ENCODE measurements around the gene MN1.

Gene MN1

GRCh38 chr22:27808451-27809225, 7.1 kb upstream of the MN1 start:
- Histone ChIP-seq H3K9me3 (no peaks in the 10 kb centered on the region), H3K27ac (peak overlapping the region; percentile 73 to 82), H3K4me3 (no peak overlapping the region), H3K4me1 (peaks cover 0 to 51% (median 31%) of the 10 kb centered on the region in 4 donors), H3K27me3 (no peaks in the 10 kb centered on the region), H3K36me3 (no peaks in the 10 kb centered on the region)
- no peak for DNase-seq
- no peak for TF ChIP-seq CTCF (IDR thresholded peaks at IDR 0.05)
- intact Hi-C loops (cut with DNase I; ENCODE audit: low total_unique reads): loop anchor here (10.0 kb wide), 5 partner anchors 56 to 1054 kb away; no protein-coding TSS in a partner anchor

- Histone ChIP-seq H3K4me1 (peaks cover 0 to 55% (median 29%) of the 10 kb centered on the region in 4 donors), H3K9me3 (no peaks in the 10 kb centered on the region), H3K36me3 (no peaks in the 10 kb centered on the region), H3K4me3 (no peak overlapping the region), H3K27me3 (no peaks in the 10 kb centered on the region), H3K27ac (no peak overlapping the region)
- no peak for DNase-seq
- TF ChIP-seq CTCF (IDR thresholded peaks at IDR 0.05): no peak
- intact Hi-C loops (cut with DNase I; ENCODE audit: low total_unique reads): loop anchor here (10.0 kb wide), 5 partner anchors 59 to 1051 kb away; no protein-coding TSS in a partner anchor
These were observed 4.3 kb upstream of the MN1 start for GRCh38 chr22:27805841-27806240.

GRCh38 chr22:27804470-27805297, 3.1 kb upstream of the MN1 start:
- Histone ChIP-seq H3K36me3 (no peaks in the 10 kb centered on the region), H3K27ac (peak overlapping the region in 1 of 2 donors; percentile 14), H3K27me3 (no peaks in the 10 kb centered on the region), H3K9me3 (no peaks in the 10 kb centered on the region), H3K4me3 (no peak overlapping the region), H3K4me1 (peaks cover 0 to 47% (median 27%) of the 10 kb centered on the region in 4 donors)
- intact Hi-C loops (cut with DNase I; ENCODE audit: low total_unique reads): loop anchor here (10.0 kb wide), 5 partner anchors 60 to 1050 kb away; no protein-coding TSS in a partner anchor
- peak; percentile 77 to 85 for DNase-seq
- TF ChIP-seq CTCF (IDR thresholded peaks at IDR 0.05): peak; percentile 70 to 79

- intact Hi-C loops (cut with DNase I; ENCODE audit: low total_unique reads): loop anchor here (10.0 kb wide), 5 partner anchors 61 to 1049 kb away; no protein-coding TSS in a partner anchor
- Histone ChIP-seq H3K4me3 (no peak overlapping the region), H3K27me3 (no peaks in the 10 kb centered on the region), H3K4me1 (peaks cover 0 to 47% (median 28%) of the 10 kb centered on the region in 4 donors), H3K36me3 (no peaks in the 10 kb centered on the region), H3K9me3 (no peaks in the 10 kb centered on the region), H3K27ac (peak overlapping the region in 1 of 2 donors; percentile 23)
- TF ChIP-seq CTCF (IDR thresholded peaks at IDR 0.05): no peak
- peak in 1 of 2 donors; percentile 68 for DNase-seq
These were observed 2.4 kb upstream of the MN1 start for GRCh38 chr22:27803841-27804415.

GRCh38 chr22:27802346-27803073, 954 bp upstream of the MN1 start:
- H3K36me3 ChIP-seq: no peaks in the 10 kb centered on the region
- peak overlapping the region; percentile 92 to 94 for H3K27ac ChIP-seq
- H3K9me3 ChIP-seq: no peaks in the 10 kb centered on the region
- TF ChIP-seq CTCF (IDR thresholded peaks at IDR 0.05): no peak
- intact Hi-C loops (cut with DNase I; ENCODE audit: low total_unique reads): loop anchor here (10.0 kb wide), 5 partner anchors 62 to 1048 kb away; no protein-coding TSS in a partner anchor
- peak overlapping the region; percentile 75 to 86 for H3K4me3 ChIP-seq
- no peak for DNase-seq
- peaks cover 0 to 50% (median 25%) of the 10 kb centered on the region in 4 donors for H3K4me1 ChIP-seq
- no peaks in the 10 kb centered on the region for H3K27me3 ChIP-seq
